NCI-H524 treated with DMSO at 0.1 percent for 48 hours (cell line): ENCODE data around the gene SMIM5.

Source experiments
- DNase-seq: peaks from one replicate; lab custom pipeline; 2025; lab: John Stamatoyannopoulos, UW

Gene SMIM5

DNA sequence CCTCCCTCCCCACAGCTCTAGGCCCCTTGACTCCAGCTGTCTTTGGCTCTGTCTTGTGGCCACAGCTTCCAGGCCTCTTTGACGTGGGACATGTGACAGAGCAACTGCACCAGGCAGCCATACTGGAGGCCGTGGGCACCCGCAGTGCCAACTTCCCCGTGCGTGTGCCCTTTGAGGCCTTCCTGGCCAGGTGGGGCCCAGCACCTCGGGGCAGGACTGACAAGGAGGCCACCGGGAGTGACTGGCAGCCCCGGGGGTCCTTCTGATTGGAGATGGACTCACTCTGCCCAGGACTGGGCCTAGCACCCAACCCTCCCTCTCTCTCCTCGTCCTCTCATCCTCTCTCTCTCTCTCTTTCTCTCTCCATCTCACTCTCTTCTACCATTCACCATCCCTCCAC lies 30.1 kb upstream of the SMIM5 start:
- DNase-seq, result no peak

DNA sequence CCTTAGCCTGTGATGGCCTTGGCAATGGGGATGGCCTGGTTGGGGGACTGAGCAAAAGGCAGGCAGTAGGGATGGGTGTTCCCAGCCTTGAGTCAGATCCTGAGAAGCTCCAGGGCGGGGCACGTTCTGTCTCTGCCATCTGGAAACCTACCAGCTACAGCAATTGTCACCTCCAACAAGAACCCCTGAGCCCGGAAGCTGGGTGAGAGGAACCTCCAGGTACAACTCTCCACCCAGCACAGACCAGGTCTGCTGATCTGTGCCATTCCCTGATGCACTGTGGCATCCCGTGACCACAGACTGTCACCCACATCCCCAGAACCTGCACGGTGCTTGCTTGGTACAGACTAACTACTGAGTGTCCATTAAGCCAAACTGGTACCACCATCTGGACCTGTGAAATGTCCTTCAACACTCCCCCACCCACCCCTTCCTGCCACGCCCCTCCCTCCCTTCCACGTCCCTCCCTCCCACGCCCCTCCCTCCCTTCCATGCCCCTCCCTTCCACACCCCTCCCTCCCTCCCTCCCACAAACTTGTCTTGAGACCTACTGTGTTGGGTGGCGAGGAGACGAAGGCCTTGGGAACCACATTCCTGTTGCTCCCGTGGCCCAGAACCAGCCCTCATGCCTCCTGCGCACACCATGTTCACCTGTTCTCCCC lies 29.1 kb upstream of the SMIM5 start:
- no peak for DNase-seq

DNA sequence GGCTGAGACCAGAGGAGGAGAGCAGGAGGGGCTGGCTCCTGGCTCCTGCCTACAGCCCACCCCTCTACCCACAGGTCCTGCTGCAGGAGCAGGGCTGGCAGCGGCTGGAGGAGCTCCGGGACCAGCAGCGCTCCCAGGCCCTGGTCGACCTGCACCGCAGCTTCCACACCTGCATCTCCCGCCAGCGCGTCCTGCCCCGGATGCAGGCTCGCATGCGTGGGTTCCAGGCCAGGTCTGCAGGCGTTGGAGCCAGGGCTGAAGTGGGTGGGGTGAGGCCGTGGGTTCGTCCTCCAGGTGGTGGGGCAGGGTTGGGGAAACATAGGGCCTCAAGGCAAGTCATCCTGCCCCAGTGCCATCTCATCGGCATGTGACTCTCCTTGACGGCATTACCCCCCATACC lies 27.4 kb upstream of the SMIM5 start:
- DNase-seq, result no peak

DNA sequence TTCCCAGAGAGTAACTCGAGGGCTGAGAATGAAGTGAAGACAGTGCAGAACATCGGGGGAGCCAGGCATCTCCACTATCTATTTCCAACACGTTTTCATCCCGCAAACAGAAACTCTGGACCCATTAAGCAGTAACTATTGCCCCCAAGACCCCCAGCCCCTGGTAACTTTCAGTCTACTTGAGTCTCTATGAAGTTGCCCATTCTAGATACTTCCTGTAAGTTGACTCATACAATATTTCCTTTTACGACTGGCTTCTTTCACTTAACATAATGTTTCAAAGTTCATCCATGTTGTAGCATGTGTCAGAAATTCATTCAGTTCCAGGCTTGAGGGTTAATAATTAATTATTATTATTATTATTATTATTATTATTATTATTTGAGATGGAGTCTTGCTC lies 26.1 kb upstream of the SMIM5 start:
- no peak for DNase-seq

DNA sequence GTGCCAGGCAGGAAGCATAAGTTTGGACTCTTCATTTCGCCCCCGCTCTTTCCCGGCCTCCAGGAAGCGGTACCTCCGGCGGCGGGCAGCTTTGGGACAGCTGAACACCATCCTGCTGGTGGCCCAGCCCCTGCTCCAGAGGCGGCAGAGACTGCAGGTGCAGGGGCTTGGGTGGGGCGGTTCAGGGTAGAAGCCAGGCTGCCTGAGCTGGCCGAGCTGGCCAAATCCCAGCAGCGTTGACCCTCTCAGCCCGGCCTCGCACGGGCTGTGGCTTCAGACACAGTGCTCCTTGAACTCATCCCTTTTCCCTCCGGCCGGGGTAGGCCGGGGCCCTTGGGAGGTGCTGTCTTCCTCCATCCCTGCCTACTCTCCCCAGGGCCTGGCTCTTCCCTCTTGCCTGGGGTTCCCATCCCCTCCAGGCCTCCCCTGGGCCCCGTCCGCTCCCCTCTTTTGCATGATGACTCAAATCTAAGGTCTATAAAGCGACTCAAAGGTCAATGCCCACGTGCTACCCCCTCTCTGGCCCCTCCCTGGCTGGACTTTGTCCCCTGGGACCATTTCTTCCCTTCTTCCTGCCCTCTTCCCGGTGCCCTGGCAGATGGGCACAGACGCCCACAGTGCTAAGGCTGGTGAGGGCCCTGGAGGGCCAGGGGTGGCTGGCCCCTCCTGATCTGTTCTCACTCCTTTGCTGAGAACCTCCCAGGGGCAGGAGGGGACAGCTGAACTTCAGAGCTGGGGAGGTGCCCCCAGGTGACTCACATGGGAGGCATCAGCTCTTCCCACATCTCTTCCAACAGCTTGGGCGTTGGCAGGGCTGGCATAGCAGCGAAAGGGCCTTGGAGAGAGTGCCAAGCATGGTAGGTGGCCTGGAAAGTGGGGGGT lies 22.9 kb upstream of the SMIM5 start:
- DNase-seq, result no peak

DNA sequence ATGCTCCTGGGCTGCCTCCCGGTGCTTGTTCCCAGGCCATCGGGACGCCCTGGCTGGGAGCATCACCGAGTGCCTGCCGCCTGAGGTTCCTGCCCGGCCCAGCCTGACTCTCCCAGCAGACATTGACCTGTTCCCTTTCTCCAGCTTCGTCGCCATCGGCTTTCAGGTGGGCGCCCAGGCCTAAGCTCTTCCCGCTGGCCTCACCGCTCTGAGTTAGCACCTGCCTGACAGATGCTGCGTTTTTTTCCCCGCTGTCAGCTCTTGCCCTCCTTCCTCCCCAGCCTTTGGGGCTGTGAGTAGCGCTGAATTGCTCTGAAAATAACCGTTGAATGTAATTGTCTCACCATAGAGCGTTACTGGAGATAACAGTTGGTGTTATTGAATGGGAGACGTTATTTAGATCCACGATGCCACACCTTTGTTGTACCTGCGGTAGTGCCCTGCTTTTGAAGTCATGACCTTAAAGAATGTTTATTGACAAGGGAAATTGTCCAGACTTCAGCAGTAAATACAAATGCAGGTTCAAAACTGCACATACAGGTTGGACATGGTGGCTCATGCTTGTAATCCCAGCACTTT lies 21.3 kb upstream of the SMIM5 start:
- no peak for DNase-seq

DNA sequence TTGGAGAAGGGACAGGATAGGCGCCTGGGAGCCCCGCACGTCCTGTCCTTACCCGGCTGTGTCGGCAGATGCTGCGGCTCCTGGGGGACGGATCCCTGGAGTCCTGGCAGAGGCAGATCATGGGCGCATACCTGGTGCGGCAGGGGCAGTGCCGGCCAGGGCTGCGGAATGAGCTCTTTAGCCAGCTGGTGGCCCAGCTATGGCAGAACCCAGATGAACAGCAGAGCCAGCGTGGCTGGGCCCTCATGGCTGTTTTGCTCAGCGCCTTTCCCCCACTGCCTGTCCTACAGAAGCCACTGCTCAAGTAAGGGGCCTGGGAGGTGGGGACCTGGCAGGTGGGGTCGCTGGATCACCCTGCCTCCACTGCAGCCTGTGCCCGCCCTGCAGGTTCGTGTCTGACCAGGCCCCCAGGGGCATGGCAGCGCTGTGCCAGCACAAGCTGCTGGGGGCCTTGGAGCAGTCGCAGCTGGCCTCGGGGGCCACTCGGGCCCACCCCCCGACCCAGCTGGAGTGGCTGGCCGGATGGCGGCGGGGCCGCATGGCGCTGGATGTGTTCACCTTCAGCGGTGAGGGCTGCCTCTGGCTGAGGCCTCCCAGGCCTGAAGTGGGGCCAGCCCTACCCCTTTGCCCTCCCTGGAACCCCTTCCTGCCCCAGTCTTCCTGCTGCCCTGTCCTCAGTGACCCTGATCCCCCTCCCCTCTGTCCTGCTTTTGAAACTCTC lies 20.2 kb upstream of the SMIM5 start:
- DNase-seq, result no peak

DNA sequence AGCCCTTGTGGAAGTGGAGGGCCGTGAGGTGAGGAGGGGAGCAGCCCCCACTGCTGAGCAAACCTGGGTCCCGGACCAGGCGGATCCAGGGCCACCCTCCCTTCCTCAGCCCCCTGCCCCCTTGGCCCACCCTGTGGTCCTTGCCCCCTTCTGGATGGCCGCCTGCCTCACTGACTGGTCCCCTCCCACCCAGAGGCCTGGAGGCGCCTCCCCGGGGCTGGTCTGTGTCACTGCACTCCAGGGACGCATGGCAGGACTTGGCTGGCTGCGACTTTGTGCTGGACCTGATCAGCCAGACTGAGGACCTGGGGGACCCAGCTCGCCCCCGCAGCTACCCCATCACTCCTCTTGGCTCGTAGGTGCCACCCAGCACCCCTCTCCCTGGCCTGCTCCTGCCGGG lies 19.2 kb upstream of the SMIM5 start:
- DNase-seq, result no peak

DNA sequence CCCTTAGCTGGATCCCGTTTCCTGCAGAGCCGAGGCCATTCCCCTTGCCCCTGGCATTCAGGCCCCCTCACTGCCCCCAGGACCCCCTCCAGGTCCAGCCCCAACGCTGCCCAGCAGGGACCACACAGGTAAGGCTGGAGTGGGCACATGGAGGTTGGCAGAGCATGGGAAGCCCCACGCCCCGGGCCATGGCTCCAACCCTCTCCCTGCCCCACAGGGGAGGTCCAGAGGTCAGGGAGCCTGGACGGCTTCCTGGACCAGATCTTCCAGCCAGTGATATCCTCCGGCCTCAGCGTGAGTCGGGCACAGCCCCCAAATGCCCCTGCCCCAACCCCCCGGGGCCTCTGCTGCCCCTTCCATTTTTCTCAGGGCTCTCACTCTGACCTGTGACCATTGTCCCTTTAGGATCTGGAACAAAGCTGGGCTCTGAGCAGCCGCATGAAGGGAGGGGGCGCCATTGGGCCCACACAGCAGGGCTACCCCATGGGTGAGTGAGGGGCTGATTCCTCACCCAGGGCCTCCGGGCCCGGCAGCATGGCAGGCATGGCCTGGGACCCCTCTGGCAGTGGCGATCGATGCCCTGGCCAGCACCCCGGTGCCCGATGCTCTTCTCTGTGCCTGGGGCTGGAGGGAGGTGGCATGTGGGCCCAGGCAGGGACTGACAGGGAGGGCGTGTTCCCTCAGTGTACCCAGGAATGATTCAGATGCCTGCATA lies 18.5 kb upstream of the SMIM5 start:
- DNase-seq, result no peak

DNA sequence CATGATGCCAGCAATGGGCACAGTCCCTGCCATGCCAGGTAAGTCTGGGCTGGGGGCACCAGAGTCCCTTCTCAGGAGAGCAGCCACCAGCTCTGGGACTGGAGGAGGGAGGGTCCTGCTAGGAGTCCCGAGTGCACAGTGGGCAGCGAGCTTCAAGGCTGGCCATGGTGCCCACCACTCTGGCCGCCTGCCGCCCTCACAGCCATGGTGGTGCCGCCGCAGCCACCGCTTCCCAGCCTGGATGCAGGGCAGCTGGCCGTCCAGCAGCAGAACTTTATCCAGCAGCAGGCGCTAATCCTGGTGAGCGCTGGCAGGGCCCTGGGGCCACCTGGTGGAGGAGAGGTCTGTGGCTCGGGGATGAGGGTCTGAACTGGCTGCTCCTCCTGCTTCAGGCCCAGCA lies 17.9 kb upstream of the SMIM5 start:
- no peak for DNase-seq

DNA sequence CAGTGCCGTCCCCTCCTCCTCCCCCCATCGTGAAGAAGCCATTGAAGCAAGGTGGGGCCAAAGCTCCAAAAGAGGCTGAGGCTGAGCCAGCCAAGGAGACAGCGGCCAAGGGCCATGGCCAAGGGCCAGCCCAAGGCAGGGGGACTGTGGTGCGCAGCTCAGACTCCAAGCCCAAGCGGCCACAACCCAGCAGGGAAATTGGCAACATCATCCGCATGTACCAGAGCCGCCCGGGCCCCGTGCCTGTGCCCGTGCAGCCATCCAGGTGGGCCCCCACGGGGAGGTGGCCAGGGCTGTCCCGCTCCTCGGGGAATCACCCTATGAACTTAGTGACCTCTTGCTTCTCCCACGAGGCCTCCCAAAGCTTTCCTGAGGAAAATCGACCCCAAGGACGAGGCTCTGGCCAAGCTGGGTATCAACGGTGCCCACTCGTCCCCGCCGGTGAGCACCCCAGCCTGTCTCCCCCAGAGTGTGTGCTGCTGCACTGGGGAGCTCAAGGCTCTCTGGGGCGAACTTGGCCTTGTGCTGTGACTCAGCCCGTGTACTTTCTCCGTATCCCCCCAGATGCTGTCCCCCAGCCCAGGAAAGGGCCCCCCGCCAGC lies 16.6 kb upstream of the SMIM5 start:
- DNase-seq, result no peak

DNA sequence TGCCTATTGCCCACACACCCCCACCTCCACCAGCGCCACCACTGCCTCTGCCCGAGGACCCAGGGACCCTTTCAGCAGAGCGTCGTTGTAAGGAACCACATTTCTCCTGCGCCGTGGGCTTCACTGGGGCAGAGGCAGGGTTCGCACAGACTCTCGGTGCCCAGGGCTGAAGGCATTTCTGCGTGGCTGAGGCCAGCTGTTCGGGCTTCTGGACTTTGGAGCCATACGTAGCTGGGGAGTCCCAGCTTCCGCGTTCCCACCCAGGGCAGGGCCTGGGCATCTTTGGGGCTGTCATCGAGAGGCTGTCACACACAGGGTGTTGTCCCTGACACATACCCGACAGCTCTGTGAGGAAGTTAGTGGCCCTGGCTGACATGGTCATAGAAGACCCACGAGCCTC lies 16.0 kb upstream of the SMIM5 start:
- no peak for DNase-seq

DNA sequence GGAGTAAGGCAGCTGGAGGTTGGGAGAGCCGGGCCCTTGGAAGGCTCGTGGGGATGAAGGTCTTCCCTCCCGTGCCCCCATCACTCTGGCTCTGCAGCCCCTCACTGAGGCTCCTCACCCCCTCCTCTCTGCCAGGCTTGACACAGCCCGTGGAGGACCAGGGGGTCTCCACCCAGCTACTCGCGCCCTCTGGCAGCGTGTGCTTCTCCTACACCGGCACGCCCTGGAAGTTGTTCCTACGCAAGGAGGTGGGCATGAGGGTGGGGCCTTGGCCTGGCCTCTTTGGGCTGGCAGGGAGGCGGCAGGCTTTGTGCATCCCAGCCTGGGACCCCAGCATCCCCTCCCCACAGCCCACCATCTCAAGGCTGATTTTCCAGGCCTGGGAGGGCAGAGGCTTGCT lies 15.6 kb upstream of the SMIM5 start:
- DNase-seq, result no peak

DNA sequence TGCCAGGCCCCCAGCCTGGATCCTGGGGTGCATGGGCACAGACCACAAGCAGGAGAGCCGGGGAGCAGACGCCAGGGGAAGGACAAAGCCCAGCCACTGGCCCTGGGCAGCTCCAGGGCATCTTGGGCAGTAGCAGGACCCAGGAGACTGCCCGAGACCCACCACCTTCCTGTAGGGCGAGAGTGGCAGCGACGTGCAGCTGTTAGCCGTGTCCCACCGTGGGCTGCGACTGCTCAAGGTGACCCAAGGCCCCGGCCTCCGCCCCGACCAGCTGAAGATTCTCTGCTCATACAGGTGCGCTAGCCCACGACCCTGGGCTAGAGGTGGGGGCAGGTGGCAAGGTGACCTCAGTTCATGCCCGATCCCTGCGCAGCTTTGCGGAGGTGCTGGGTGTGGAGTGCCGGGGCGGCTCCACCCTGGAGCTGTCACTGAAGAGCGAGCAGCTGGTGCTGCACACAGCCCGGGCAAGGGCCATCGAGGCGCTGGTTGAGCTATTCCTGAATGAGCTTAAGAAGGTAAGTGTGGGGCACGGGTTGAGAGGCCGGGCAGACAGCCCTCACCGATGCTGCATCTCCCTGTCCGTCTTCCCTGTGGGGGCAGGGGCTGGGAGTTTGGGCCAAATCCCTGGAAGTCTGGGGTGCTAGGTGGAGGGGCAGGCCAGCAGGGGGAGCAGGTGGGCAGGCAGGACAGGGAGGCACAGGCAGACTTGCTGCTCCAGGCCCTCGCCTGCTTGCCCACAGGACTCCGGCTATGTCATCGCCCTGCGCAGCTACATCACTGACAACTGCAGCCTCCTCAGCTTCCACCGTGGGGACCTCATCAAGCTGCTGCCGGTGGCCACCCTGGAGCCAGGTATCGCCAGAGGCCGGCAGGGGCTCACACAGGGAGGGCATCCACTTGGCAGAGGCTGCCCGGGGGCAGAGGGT lies 13.5 kb upstream of the SMIM5 start:
- DNase-seq, result no peak

DNA sequence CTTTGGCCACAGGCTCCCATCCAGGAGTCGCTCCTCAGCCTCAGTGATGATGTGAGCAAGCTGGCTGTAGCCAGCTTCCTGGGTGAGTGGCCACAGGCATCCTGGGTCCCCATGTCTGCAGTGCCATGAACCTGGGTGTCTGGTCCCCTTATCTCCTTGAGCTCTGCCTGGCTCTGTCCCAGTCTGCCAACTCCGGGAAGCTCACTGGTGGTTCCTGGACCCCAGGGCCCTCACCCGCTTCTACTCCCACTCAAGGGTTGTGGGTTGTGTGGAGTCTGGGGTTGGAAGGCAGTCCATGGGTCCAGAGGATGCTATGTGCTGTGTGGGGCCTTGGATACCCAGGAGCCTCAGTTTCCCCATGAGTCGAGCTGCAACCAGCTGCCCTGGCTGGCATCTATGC lies 11.7 kb upstream of the SMIM5 start:
- DNase-seq, result no peak

DNA sequence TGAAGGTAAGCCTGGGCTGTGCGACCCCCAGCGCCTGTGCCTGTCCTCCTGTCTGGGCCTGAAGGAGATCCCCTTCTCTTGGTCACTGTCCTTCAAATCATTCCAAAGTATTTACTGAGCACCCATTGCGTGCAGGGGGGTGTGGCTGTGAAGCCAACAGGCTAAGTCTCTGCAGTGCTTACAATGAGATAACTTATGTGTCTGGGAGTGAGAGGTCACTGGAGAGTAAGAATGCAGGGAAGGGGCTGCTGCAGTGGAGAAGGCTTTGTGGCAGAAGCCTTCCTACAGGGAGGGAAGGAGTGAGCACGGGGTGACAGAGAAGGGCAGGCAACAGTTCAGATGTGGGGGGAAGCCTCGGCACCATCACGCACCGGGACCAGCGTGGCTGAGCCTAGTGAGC lies 11.2 kb upstream of the SMIM5 start:
- no peak for DNase-seq

DNA sequence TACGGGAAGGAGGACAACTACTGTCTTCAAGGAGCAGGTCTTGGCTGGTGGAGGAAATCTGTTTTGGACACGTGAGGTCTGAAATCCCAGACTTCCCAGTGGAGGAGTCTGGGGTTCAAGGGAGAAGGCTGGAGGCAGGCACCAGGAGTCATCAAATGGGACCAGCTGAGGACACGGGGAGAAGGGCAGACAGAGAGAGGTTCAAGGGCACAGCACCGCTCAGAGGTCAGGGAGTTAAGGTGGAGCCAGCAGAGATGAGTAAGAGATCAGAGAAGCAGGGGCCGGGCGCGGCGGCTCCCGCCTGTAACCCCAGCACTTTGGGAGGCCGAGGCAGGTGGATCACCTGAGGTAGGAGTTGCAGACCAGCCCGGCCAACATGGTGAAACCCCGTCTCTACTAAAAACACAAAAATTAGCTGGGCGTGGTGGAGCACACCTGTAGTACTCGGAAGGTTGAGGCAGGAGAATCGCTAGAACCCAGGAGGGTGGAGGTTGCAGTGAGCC lies 10.4 kb upstream of the SMIM5 start:
- DNase-seq, result no peak

DNA sequence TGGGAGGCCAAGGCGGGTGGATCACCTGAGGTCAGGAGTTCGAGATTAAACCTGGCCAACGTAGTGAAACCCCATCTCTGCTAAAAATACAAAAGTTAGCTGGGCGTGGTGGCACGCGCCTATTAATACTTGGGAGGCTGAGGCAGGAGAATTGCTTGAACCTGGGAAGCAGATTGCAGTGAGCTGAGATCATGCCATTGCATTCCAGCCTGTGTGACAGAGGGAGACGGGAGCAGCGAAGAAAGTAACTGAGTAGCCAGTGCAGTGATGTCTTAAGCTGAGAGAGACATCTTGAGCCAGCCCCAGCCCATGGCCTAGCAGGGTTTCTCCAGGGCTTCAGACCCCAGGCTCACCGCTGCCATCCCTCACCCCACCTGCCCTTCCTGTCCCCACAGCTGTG lies 9.8 kb upstream of the SMIM5 start:
- no peak for DNase-seq

DNA sequence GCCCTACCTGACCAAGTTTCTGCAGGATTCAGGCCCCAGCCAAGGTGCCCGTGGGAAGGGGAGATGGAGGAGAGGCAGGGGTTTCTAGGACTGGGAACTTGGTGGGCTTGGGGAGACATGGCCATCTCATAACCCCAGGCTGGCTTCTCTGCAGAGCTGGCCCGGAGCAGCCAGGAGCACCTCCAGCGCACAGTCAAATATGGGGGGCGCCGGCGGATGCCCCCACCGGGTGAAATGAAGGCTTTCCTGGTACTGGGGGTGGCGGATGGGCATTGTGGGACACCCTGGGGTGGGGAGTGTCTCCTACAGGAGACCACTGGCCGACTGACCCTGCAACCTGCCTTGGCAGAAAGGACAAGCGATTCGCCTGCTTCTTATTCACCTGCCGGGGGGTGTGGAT lies 9.2 kb upstream of the SMIM5 start:
- DNase-seq, result no peak

DNA sequence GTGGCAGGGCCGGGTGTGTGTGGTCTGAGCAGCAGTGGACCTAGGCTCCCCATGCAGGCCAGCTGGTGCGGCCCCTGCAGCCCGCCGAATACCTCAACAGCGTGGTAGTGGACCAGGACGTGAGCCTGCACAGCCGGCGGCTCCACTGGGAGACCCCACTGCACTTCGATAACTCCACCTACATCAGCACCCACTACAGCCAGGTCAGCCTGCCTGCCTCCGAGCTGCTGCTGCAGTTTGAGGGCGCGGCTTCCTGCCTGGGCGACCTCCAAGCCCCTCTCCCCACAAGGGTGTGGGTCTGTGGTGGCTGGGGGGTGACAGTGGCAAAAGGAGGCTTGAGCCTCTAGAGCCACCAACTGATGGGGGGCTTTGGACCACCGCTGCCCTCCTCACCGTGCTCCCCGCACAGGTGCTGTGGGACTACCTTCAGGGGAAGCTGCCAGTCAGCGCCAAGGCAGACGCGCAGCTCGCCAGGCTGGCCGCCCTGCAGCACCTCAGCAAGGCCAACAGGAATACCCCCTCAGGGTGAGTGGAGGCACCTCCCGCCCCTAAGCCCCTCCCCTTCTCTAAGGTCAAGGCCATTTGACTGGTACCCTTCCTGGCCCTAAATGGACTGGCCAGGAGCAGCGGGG lies 8.4 kb upstream of the SMIM5 start:
- DNase-seq, result no peak
